ENCODE results near the gene COA1. TPM values are rescaled to one million over a fixed set of nuclear protein-coding genes. Genes with fewer than 3 reads are reported as not detected.
"Not testable (repeated sequence)": the region's sequence is repeated elsewhere in the genome, so short reads cannot be mapped to it uniquely, and the experiment has no call there.

COA1 gene
- total RNA-seq, 4 donors from 2014 or later = 26.1 to 49.0 (median 30.9) TPM

- WGBS = 89% methylated on average over 1 of the region's 1 CpG
- Histone ChIP-seq H3K27me3 (no peaks in the 10 kb centered on the region), H3K9me3 (no peaks in the 10 kb centered on the region), H3K27ac (replicated peaks in 1 of 4) (no peak overlapping the region), H3K4me1 (peaks cover 0 to under 1% (median 0%) of the 10 kb centered on the region in 4 donors), H3K36me3 (no peaks in the 10 kb centered on the region), H3K4me3 (no peak overlapping the region)
- no peak for DNase-seq (ENCODE audit: extremely low spot score)
- intact Hi-C loops (cut with DNase I) = no loop called here
- TF ChIP-seq CTCF (IDR thresholded peaks at IDR 0.05) (no peak), EP300 (IDR thresholded peaks at IDR 0.05) (no peak), POLR2AphosphoS5 (IDR thresholded peaks at IDR 0.05) (no peak), POLR2A (IDR thresholded peaks at IDR 0.05; ENCODE audit: low read depth) (no peak)
Measured at GRCh38 chr7:43689115-43689514, 40.2 kb downstream of the COA1 start.

GRCh38 chr7:43687866-43688265 is 41.5 kb downstream of the COA1 start:
- H3K27me3 ChIP-seq; H3K4me3 ChIP-seq; DNase-seq (ENCODE audit: extremely low spot score); H3K9me3 ChIP-seq; H3K4me1 ChIP-seq; H3K36me3 ChIP-seq; intact Hi-C loops (cut with DNase I); H3K27ac ChIP-seq (replicated peaks in 1 of 4): not testable (repeated sequence)
- WGBS = 97% methylated on average over 4 of the region's 4 CpGs

- no peak for DNase-seq (ENCODE audit: extremely low spot score)
- Histone ChIP-seq H3K36me3 (no peaks in the 10 kb centered on the region), H3K27ac (replicated peaks in 1 of 4) (no peak overlapping the region), H3K27me3 (no peaks in the 10 kb centered on the region), H3K9me3 (no peaks in the 10 kb centered on the region), H3K4me3 (no peak overlapping the region), H3K4me1 (peaks cover 0 to 7% (median 3%) of the 10 kb centered on the region in 4 donors)
- WGBS = 76% methylated on average over 2 of the region's 2 CpGs
- intact Hi-C loops (cut with DNase I) = no loop called here
- TF ChIP-seq POLR2A (IDR thresholded peaks at IDR 0.05; ENCODE audit: low read depth) (no peak), CTCF (IDR thresholded peaks at IDR 0.05) (no peak), EP300 (IDR thresholded peaks at IDR 0.05) (no peak), POLR2AphosphoS5 (IDR thresholded peaks at IDR 0.05) (no peak)
Measured at GRCh38 chr7:43686991-43687390, 42.3 kb downstream of the COA1 start.

- Histone ChIP-seq H3K9me3 (no peaks in the 10 kb centered on the region), H3K4me1 (peaks cover 7 to 33% (median 24%) of the 10 kb centered on the region in 4 donors), H3K27ac (replicated peaks in 1 of 4) (peak overlapping the region in 1 of 4 donors; percentile 49), H3K4me3 (no peak overlapping the region), H3K36me3 (no peaks in the 10 kb centered on the region), H3K27me3 (no peaks in the 10 kb centered on the region)
- WGBS = 96% methylated on average over 3 of the region's 3 CpGs
- no peak for DNase-seq (ENCODE audit: extremely low spot score)
- intact Hi-C loops (cut with DNase I) = no loop called here
- TF ChIP-seq POLR2AphosphoS5 (IDR thresholded peaks at IDR 0.05) (no peak), POLR2A (IDR thresholded peaks at IDR 0.05; ENCODE audit: low read depth) (no peak), CTCF (IDR thresholded peaks at IDR 0.05) (no peak), EP300 (IDR thresholded peaks at IDR 0.05) (no peak)
Measured at GRCh38 chr7:43680736-43681135, 48.6 kb downstream of the COA1 start.

GRCh38 chr7:43679210-43680068 is 49.9 kb downstream of the COA1 start:
- no peak overlapping the region for H3K4me3 ChIP-seq
- H3K9me3 ChIP-seq = no peaks in the 10 kb centered on the region
- WGBS = 78% methylated on average over 4 of the region's 4 CpGs
- no peaks in the 10 kb centered on the region for H3K36me3 ChIP-seq
- peak overlapping the region; percentile 47 to 68 (median 50) for H3K27ac ChIP-seq (replicated peaks in 1 of 4)
- intact Hi-C loops (cut with DNase I) = no loop called here
- H3K4me1 ChIP-seq = peaks cover 10 to 36% (median 28%) of the 10 kb centered on the region in 4 donors
- DNase-seq (ENCODE audit: extremely low spot score) = no peak
- TF ChIP-seq EP300 (IDR thresholded peaks at IDR 0.05) (no peak), CTCF (IDR thresholded peaks at IDR 0.05) (no peak), POLR2A (IDR thresholded peaks at IDR 0.05; ENCODE audit: low read depth) (no peak), POLR2AphosphoS5 (IDR thresholded peaks at IDR 0.05) (no peak)
- no peaks in the 10 kb centered on the region for H3K27me3 ChIP-seq

Measured in esophagus muscularis mucosa (tissue), 4 donors.